GM23248 (cell line): ENCODE data around the gene MYEOV.

Experiments
- EZH2 ChIP-seq: fragments of 200-600 bp; sonication (generic); IDR thresholded peaks from 2 replicates; pipeline ENCODE4 v1.6.1; 2018; ENCODE audit warnings: antibody characterized with exemption, mild to moderate bottlenecking; ENCODE audit not compliant: insufficient read depth, poor library complexity, severe bottlenecking
- EZH2phosphoT487 ChIP-seq: fragments of 200-600 bp; sonication (generic); IDR thresholded peaks from 2 replicates; pipeline ENCODE4 v1.6.1; 2018; ENCODE audit warnings: antibody characterized with exemption, moderate library complexity, mild to moderate bottlenecking, low read depth; ENCODE audit not compliant: insufficient read depth

DNA sequence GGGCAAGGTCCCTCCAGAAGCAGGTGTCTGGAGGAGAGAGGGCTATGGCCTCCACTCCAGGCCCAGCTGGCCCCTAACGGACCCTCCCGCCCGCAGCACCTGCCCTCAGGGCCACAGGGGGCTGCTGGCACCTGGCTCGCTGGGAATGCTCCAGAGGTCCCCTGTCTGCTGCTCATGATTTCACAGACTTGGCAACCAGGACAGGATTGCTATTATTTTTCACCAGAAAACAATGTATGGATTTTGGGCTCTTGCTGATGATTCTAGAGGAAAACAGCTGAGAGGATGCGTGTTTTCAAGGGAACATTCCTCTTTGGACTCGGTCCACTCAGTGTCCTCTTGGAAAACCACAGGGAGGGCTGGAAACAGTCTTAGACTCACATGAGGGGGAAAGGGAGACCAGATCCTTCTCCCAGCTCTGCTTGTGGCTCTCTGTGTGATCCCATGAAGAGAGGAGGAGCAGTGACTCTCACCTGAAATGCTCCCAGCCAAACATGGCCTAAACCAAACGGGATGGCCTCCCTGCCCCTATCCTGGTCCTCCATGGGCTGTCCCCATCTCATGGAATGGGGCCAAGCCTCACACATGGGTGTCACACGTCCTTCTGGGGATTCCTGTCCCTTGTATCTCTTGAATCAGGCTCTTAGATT is 15.8 kb downstream of the MYEOV start:
- TF ChIP-seq EZH2 (no peak), EZH2phosphoT487 (no peak)
